GM19238 (cell line): ENCODE results near the gene KCNQ1.

Experiments
- DNase-seq: peaks from one replicate; pipeline ENCODE4 v3.0.0; 2011; ENCODE audit warnings: low spot score; ENCODE audit not compliant: insufficient read length

The KCNQ1 gene

DNA sequence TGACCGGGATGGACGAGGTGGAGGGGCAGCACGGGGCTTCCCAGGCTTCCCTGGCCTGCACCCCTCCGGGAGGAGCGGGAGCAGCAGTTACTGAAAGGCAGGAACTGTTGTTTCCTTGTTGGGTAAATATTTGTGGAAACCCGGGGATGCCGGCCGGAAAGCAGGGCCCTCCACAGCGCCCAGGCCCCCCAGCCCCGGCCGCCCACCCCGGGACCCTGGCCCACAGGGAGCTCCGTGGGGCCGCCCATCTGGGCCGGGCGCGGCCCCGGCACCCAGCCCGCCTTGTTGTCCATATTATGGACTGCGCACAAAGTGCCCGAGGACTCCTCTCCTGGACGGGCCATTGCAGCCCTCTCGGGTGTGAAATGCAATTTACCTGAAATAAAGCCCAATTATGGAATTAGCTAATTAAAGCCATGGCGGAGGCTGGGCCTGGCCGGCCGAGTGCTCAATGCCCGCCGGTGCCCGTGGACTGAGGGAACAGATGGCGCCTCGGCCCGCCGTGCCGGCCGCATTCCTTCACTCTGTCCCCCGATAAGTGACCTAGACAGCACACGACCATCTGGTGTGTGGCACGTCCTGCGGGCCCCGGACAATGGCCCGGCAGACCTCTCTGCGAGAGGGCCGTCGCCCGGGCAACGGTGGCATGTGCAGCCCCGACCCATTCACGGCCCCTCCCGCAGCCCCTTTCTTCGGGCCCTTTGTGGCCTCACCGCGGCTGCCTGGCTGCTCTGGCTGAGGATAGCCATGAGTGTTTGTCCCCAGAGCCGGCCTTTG, 405.4 kb downstream of the KCNQ1 start:
- no peak for DNase-seq

DNA sequence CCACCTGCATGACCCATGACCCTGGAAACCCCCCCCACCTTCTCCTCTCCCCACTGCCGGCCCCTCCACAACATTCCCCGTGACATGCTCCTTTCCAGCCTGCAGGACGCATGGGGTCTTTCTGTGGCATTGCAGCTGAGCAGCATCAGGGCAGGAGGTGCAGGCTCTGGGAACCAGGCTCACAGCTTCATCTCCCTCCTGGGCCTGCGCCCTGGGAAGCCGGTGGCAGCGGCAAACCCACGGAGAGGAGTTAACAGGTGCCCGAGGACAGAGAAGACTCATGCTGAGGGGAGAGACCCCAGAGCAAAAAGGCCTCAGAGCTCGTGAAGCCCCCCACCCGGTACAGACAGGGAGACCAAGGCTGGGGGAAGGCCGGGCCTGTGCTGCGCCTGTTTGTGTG, 408.6 kb downstream of the KCNQ1 start:
- DNase-seq = no peak

DNA sequence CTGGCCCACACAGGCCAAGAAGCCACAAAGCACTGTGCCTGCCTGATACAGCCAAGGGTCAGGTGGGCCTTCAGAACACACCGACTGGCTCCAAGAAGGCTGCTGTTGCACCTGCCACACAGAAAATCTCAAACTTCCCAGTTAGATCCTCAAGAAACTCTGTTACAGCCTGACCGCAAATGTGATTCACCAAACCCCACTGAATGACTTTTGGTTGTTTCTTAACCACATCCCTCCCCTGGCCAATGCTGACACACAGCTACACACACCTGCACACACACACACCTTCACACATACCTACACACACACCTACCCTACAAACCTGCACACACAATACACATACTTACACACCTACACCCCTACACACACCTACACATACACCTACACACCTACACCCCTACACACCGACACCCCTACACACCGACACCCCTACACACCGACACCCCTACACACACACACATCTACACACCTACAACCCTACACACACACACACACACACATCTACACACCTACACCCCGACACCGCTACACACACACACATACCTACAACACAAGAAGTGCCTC, 409.3 kb downstream of the KCNQ1 start:
- DNase-seq = no peak

DNA sequence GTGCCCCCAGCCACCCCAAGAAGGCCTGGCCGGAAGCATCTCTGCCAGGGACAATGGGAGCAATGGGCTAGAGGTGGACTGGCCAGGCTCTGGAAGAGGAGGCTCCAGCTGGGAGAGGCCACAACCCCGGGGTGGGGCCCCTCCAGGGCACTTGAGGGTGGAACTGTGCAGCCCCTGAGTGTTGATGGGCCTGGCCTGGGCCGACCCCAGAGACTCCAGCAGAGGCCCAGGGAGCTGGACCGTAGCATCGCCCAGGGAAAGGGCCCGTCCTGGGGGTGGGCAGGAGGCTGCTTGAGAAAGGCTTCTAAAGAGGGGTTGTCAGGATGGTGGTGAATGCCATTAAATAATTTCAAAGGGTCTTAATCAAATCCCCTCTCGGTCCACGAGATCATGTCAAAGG, 410.4 kb downstream of the KCNQ1 start:
- no peak for DNase-seq

DNA sequence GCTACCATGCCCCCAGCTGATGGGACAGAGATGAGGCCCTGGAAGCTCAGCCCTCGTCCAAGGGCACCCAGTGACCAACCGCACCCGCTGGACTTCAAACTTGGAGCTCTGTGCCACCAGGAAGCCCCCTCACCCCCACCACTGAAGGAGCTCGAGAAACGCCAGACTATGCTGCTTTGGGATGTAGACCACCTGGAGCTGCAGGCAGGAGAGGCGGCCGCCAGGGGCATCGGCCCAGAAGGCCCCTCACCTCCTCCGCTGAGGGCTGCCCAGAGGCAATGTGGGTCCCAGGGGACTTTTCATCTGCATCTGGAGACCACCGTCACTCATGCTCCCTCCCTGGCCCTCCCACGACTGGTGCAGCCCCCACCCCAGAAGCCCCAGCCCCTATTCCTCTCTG, 412.5 kb downstream of the KCNQ1 start:
- no peak for DNase-seq

DNA sequence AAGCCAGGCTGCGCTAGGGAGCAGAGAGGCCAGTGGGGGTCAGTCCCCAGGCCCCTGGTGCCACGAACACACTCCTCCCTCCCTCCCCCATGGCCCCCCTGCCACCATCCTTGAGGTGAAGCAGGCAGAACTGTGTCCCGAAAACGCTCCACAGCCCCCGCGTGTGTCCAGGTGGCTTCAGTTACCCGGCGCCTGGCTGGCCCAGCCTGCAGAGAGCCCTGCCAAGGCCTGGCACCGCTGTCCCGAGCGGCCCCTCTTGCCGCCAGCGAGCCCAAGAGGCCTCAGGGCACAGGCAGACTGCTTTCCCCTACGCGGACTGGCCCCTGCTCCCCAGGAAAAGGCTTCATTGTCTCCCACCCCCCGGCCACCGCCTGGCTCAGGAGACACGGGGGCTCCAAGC, 413.1 kb downstream of the KCNQ1 start:
- no peak for DNase-seq

DNA sequence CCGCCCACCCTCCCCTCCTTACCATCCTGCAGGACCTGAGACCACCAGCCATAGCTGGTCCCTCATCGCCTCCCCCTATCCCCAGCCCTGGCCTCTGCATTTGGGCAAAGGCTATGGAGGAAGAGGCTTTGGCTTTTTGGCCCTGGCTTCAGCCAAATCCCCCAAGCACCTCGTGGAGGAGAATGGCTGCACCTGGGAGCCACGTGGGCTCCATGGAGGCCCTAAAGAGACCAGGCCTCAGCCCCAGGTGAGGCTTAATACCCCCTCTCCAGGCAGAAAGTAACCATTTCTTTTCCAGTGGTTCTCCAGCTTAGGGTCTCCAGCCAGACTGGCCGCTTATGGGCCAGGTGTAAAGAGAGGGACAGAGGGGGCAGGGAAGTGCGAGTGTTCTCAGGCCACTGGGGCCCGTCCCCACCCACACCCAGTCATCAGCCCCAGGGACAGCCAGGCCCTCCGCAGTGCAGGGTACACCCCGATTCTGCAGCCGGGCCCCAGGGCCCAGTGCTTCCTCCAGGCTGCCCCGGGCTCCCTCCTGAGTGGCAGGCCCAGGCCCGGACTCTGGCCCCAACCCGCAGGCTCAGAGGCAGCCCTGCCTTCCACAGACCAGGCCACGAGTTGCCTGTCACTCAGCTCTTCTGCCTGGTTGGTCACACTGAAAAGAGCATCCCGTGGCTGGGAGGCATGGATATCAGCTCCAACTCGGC, 414.3 kb downstream of the KCNQ1 start:
- no peak for DNase-seq

DNA sequence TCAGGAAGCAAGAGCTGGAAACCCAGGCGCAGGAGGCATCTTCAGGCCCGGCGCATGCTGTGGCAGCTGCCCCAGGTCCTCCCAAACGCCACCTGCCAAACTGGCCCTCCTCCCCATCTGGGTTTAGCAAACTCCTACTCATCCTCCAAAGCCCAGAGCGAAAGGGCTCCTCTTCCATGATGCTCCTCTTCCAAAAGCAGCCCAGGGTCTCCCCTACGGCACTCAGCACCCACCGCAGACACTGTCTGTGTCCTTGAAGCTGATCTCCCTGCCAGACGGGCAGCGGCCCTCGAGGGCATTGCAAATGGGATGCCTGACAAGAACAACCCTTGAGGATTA, 414.9 kb downstream of the KCNQ1 start:
- DNase-seq = no peak

DNA sequence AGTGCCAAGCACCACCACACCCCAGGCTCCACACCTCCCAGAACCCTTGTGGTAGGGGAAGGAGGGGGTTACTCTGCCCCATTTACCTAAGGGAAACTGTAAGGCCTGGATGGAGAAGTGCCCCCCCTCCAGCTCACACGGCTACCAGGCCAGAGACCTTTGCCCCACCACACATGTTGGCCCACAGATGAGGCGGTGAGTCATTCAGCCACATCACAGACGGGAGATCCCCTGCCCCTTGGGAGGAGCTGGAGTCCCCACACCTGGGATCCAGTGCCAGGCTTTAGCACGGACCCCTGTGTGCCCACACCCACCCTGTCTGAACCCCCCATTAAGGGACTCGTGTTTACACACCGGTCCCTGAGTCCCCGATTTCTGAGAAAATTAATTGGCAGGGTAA, 415.8 kb downstream of the KCNQ1 start:
- DNase-seq = no peak

DNA sequence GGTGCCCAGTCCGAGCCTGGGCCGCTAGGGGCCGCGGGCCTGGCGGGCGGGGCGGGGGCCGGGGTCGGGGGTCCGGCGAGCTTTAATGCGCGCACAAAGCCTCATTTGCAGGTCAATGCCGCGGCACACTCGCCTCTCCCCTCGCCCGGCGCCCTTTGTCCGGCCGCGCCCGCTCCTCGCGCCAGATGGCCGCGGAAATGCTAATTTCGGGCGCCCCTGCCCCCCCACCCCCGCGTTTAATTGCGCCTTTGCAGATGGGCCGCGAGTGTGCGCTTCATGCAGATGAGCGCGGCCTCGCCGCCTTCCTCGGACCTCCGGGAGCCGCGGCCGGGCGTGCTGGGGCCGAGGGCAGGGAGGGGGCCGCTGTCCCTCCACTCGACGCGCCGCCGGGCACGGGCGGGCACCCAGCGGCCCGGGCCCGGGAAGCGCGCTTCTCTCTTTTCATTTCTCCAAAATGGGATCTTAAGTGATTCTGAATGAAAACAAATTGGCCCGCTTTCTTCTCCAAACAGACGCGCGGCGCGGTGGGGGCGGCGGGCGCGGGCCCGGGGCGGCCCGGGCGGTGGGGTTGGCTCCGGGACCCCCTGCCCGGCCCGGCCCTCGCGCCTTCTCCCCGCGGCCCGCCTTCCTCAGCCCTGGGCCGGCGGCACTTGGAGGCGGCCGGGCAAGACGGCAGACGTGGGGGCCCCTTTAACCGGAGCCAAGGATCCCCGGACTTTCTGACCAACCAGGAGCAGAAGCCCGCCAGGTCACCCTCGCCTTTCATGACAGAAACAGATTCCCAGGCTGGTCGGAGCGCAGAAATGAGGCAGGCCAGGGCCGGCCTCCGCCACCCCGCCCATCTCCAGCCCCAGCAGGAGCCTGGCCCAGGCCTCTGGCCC, 417.8 kb downstream of the KCNQ1 start:
- no peak for DNase-seq

DNA sequence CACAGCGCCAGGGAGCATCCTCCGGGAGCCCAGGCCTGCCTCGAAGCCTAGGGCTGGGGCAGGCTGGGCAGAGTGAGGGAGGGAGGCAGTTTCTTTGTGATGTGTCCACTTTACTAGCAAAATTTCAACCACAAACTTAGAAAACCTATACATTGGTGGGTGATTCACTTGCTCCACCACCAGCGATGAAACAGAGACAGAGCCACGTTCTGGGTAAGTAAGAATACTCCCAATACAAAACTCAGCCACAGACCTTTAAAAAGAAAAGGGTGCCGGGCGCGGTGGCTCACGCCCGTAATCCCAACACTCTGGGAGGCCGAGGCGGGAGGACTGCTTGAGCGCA, 418.4 kb downstream of the KCNQ1 start:
- no peak for DNase-seq

DNA sequence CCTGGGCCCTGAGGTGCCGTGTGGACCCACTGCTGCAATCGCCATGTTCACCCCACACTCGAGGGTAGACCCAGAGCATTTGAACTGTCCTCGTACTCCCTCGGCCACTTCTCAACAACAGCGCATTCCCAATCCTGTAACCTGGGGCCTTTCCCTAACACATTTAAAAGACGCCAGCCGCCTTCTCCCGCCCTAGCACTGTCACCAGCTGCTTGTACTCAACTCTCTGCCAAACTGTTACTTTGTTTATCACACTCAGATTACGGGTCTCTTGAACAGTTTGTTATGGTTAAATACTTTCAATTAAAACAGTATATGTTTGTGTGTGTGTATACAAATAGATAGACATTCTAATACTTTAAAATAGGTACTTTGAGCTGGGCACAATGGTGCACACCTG, 420.1 kb downstream of the KCNQ1 start:
- no peak for DNase-seq

DNA sequence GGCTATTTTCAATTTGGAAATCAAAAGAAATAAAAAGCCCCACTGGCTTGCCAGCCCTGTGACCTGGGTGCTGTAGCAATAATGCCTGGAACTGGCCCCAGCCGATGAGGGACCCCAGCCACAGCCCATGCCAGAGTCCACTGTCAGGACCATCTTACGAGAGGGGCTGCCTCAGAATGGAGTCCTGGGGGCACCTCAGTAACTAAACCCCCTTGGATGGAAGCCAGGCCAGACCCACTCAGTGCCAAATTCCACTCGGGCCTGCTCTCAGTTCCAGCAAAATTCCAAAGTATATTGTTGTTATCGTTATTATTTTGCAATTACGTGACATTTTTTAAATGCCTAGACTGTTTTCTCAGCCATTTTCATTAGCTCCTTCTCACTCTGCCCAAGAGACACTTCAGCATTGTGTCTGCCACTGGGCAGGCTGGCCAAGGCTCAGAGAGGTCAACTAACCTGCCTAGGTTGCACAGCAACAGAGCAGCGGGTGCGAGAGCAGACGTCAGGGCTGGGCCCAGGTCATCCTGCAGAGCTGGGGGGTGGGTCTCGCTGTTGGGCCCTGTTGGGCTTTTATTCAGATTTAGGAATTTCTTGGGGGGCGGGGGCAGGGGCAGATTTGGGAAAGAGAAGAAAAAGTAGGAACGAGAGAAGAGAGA, 421.2 kb downstream of the KCNQ1 start:
- no peak for DNase-seq

DNA sequence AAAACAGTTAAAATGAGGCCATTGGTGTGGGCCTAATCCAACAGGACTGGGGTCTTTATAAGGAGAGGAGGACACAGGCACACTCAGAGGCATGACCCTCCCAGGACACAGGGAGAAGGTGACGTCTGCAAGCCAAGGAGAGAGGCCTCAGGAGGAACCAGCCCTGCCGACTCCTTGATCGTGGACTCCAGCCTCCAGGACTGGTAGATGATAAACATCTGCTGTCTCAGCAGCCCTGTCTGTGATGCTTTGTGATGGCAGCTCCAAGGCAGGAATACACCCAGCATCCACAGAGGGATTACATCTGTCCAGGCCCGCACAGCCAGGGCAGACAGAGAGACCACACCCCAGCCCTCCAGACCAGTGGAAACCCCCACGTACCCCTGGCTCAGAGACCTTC, 422.3 kb downstream of the KCNQ1 start:
- DNase-seq = no peak

DNA sequence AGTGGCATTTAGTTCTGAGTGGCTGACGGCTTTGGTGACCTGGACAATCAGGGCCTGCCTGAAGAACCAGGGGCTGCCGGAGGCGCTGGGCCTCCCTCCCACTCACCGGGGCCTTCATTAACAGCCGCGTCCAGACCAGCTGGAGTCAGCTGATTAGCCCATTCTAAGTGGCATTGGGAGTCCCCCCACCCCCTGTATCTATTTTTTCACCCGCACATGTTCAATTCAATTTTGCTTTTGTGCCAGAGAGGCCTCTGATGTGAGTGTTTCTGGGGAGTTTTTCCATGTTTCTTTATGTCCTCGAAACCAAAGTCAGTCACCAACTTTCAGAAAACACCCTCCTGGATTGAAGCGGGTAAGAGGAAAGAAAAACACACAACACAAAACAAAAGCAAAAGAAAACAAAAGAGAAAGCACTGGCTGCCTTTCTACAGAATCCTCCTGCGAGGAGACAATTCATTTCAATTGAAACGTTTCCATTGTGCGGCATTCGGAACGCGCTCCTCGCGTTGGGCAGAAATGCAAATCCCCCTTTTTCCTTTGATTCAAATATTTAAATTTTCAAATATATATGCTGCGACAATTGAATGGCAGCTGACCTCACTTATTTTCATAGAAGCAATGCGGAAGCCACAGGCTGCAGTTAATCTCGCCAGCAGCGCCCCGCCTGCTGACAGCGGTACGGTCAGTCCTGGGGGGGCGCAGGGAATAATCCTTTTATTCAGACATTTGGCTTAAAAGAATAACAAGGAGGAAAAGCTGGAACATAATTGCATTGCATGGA, 423.1 kb downstream of the KCNQ1 start:
- no peak for DNase-seq

DNA sequence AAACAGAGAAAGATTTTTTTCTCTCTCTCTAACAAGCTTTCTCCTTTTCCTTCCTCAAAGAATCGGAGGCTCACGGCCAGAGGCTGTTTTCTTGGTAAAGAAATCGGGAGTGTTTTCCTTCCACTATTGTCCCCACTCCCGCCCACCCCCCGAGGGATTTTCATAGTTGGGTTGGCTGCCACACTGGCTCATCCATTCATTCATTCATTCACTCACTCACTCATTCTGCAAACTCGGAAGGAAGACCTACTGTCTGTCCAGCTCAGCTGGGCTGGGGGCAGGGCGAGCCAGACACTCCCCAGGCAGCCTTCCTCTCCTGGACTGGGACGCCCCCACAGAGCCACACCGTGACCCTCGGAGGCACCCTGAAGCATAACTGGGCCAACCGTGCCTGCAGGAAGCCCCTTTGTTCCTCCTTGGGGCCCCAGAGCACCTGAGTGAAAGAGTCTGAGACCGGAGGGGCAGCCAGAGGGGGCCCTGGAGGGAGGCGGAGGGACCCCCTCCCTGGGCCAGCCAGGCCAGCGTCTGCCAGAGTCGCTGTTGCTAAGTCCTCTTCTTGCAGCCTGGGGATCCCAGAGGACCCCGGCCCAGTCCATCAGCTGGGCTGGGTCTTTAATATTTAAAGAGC, 423.8 kb downstream of the KCNQ1 start:
- DNase-seq = no peak

DNA sequence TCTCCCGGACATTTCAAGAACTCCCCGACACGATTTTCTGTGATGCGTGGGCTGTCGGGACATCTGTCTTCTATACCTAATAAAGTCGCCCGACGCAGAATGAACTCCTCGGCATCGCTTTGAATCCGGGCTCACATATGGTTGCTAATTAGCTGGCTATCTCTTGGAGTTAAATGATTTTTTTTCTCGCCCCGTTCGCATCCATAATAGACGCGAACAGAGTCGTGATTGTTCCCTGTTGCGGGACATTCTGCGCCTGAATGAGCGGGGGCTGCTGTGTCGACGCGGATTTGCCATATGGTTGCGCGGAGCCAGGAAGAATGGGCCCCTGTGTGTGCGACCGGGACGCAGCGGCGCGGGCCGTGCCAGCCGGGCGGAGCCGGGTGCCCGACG, 424.3 kb downstream of the KCNQ1 start:
- DNase-seq = no peak

DNA sequence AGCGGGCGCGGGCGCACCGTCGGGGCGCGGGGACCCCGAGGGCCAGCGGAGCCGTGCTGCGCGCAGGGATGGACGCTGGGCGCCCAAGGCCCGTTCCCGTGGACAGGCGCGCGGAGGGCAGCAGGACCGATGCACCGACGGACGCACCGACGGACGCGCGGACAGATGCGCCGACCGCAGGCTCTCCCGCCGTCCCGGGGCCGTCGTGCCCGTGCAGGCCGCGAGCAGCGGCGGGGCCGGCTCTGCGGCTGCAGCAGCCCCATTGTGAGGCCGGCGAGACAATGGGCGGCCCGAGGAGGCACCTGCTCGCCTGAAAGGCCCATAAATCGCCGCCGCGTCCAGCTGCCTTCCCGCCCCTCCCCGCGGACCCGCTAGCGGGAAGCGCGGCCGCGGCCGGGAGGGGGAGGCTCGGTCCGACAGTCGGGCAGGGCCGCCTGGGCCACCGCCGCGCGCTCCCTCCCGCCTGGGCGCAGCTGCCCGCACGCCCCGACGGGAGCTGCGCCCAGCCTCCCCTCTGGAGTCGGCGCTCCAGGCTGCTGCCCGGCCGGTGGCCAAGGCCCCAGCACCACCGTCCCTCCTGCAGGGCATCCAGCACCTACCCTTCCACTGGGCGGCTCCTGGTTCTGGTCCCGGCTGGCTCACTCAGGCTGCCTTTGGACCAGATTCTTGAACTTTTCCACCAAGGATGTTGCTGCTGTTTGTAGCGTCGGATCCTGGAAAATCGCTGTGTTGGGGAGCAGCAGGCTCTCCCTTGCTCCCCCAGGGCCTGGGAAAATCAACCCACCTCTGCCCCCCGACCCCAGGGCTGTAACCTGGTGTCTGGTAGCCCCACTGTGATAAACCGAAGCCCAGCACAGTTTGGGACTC, 425.0 kb downstream of the KCNQ1 start:
- DNase-seq = no peak

DNA sequence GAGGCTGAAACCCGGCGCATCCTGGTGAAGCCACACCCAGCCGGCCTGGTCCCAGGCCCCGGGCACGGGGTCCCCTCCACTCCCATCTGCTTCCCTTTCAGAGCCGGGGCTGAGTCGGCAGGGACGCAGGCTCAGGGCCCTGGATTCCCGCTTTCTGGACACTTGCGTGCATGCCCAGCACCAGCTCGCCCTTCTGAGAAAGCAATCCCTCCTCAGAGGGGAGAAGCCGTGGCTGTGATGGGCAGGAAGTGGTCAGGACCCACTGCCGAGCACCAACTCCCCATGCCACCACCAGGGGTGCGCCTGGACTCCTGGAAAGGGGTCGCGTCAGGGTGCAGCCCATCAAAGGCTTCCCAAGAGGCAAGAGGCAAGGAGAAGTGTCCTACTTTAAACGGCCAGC, 425.7 kb downstream of the KCNQ1 start:
- no peak for DNase-seq
